ENCODE measurements around the gene SRPK1. TPM values are rescaled to one million over a fixed set of nuclear protein-coding genes. Genes with fewer than 3 reads are reported as not detected.
"Not testable (repeated sequence)": the region's sequence is repeated elsewhere in the genome, so short reads cannot be mapped to it uniquely, and the experiment has no call there.

SRPK1 gene
- total RNA-seq, 1 experiment from 2014 or later: 151 TPM

DNA sequence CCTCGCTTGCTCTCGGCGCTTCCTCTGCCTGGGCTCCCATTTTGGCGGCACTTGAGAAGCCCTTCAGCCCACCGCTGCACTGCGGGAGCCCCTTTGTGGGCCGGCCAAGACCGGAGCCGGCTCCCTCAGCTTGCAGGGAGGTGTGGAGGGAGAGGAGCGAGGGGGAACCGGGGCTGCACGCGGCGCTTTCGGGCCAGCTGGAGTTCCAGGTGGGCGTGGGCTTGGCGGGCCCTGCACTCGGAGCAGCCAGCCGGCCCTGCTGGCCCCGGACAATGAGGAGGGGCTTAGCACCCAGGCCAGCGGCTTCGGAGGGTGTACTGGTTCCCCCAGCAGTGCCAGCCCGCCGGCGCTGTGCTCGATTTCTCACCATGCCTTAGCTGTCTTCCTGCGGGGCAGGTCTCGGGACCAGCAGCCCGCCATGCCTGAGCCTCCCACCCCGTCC is 10.2 kb upstream of the SRPK1 start:
- DNase-seq (ENCODE audit: low read depth): no peak

DNA sequence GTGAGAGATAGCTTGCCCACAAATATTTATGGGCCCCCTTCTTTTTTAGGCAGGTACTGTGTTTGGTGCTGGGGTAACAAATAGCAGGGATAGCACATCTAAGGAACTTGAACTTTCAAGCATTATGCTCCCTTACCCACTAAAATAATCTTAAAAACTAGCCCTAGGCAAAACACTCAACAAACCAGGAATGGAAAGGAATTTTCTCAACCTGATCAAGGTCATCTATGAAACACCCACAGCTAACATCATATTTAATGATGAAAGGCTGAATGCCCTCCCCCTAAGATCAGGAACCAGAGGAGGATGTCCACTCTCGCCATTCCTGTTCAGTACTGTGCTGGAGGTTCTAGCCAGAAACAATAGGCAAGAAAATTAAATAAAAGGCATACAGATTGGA is 8.7 kb upstream of the SRPK1 start:
- DNase-seq (ENCODE audit: low read depth): no peak

DNA sequence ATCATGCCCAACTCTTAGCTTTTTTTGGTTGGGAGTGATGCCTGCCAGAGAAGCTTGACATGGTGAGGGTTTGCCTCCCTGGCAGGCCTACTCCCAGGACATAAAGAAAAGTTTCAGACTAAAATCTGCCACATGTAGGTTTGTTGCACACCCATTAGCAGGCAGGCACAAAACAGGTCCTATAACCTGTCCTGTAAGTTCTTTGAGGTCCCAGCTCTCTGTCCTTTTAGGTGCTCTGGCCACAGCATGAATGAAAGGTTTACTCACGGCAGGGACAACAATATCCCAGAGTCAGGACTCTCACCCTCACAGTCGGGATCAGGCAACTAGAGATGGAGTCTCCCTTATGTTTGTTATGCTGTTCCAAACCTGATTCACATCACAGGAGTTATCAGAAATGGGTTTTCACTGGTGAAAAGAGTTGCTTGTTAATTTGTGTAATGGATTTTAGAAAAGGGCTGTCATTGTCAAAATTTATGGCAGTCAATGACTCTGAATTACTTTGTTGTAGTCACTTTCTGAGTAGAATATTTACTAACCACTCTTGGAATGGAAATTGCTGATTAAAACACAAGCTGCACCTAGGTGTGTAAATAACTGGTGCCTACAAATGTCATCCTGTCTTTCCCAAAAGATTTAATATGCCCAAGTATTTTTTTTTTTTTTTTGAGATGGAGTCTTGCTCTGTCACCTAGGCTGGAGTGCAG is 5.8 kb upstream of the SRPK1 start:
- DNase-seq (ENCODE audit: low read depth): no peak

DNA sequence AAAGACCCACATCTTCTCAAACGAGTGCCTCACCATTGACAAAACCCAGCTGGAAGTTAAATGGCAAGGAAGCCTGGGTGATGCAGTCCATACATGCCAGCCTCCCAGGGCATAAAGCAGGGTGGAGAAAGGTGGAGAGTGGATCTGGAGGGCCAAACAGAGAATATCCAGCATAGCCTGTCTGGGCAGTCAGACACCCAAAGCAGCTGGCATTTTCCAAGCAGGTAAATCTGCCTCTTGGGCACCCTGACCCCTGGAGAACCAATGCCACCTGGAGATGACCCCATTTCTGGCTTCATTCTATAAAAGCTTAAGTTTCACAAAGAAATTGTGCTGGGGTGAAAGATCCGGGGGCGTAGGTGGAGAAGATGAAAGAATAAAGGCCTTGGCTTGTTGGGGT is 5.1 kb upstream of the SRPK1 start:
- DNase-seq (ENCODE audit: low read depth): no peak

DNA sequence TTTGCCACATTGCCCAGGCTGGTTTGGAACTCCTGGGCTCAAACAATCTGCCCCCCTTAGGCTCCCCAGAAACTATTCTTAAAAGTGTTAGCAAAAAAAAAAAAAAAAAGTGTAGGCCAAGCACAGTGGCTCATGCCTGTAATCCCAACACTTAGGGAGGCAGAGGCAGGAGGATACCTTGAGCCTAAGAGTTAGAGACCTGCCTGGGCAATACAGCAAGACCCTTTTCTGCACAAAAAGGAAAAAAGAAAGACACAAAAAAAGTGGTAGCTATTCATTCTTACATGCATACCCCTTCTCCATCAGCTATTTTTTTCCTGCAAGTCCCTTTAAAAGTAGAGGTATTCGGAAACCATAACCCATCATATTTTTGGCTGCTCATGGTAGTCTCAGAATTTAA is 3.2 kb upstream of the SRPK1 start:
- no peak for DNase-seq (ENCODE audit: low read depth)

DNA sequence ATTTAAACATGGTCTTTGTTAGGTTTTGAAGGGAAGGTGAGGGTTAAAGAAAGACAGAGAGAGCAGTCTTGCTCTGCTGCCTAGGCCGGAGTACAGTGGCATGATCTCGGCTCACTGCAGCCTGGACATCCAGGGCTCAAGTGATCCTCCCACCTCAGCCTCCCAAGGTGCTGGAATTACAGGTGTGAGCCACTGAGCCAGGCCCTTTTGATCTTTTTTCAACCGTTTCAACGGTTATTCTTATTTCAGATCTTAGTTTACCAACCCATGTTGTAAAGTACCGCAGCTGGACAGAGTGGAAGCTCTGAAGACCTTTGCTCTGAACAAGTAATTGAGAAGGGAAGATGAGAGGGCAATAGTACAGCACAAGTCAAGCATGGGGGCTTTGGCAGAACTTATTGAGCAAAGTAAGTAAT is 1.2 kb upstream of the SRPK1 start:
- DNase-seq (ENCODE audit: low read depth): no peak

GRCh38 chr6:35919827-35920751 is 809 bp downstream of the SRPK1 start:
- peak; percentile 80 for DNase-seq (ENCODE audit: low read depth)

GRCh38 chr6:35919085-35919826 is 1.6 kb downstream of the SRPK1 start:
- peak; percentile 19 for DNase-seq (ENCODE audit: low read depth)

DNA sequence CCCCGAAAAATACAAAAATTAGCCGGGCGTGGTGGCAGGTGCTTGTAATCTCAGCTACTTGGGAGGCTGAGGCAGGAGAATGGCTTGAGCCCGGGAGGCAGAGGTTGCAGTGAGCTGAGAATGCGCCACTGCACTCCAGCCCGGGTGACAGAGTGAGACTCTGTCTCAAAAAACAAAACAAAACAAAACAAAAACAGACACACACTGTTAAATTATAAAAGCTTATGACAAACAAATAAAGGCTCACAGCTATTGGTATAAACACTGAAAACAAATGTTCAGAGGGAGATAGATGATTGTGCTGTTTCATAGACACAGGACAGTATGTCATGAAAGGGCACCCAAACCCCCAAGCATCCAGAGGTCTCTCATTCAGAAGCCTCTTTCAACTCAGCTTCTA is 4.0 kb downstream of the SRPK1 start:
- not testable (repeated sequence) for DNase-seq (ENCODE audit: low read depth)

DNA sequence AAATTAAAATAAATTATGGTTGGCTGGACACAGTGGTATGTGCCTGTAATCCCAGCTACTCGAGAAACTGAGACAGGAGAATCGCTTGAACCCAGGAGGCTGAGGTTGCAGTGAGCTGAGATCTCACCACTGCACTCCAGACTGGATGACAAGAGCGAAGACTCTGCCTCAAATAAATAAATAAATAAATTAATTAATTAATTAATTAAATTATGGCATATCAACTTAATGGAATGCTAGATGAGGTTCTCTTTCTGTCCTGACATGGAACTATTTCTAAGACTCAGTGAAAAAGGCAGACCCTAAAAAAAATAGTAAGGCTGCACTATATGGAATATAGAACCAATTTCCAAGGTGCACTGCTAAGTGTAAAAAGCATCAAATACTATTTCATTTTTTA is 4.8 kb downstream of the SRPK1 start:
- DNase-seq (ENCODE audit: low read depth): no peak

DNA sequence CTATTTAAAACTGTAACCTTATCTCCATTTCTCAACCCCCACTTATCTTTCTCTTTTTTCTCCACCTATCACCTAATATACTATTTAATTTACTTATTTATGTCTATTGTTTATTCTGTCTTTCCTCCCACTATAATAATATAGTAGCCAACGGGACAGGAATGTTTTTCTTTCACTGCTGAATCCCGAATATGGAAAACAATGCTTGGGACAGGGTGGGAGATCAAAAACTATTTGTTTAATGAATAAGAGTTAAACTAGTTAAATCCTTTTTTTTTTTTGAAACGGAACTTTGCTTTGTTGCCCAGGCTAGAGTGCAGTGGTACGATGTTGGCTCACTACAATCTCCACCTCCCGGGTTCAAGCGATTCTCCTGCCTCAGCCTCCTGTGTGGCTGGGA is 6.4 kb downstream of the SRPK1 start:
- DNase-seq (ENCODE audit: low read depth): no peak

DNA sequence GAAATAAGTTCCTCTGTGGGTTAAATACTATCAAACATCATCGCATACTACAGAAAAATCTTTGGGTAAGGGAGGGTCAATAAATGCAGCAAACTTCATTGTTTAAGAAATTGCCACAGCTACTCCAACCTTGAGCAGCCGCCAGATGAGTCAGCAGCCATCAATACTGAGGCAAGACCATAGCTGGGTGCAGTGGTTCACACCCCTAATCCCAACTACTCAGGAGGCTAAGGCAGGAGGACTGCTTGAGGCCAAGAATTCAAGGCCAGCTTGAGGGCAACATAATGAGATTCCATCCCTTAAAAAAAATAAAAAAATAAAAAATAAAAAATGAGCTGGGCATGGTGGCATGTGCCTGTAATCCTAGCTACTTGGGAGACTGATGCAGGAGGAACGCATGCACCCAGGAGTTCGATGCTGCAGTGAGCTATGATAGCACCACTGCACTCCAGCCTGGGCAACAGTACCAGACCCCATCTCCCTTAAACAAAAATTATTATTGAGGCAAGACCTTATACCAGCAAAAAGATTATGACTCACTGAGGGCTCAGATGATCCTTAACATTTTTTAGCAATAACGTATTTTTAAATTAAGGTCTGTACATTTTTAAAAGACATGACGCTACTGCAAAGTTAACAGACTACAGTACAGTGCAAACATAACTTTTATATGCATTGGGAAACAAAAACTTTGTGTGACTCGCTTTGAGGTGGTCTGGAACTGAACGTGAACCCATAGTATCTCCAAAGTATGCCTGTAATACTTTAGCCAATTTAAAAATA is 8.8 kb downstream of the SRPK1 start:
- DNase-seq (ENCODE audit: low read depth): no peak

GRCh38 chr6:35909571-35909970 is 11.3 kb downstream of the SRPK1 start:
- DNase-seq (ENCODE audit: low read depth): not testable (repeated sequence)

GRCh38 chr6:35908753-35909401 is 12.0 kb downstream of the SRPK1 start:
- DNase-seq (ENCODE audit: low read depth): not testable (repeated sequence)

GRCh38 chr6:35907750-35908149 is 13.1 kb downstream of the SRPK1 start:
- DNase-seq (ENCODE audit: low read depth): no peak

- DNase-seq (ENCODE audit: low read depth): no peak
Observed at GRCh38 chr6:35906499-35906846, 14.4 kb downstream of the SRPK1 start.

- DNase-seq (ENCODE audit: low read depth): no peak
Observed at GRCh38 chr6:35905841-35906498, 14.9 kb downstream of the SRPK1 start.

GRCh38 chr6:35905141-35905785 is 15.6 kb downstream of the SRPK1 start:
- DNase-seq (ENCODE audit: low read depth): no peak

DNA sequence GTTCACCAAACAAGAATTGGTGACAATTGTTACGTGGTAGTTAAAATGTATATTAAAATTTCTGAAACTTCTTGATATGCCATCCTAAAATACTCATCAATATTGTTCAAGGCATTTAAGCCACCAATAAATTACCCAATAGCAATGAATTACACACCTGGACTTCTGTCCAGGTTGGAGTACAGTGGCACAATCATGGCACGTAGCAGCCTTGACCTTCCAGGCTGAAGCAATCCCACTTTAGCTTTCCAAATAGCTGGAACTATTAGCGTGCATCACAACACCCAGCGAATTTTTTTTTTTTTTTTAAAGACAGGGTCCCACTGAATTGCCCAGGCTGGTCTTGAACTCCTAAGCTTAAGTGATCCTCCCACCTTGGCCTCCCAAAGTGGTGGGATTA is 17.2 kb downstream of the SRPK1 start:
- DNase-seq (ENCODE audit: low read depth): no peak

DNA sequence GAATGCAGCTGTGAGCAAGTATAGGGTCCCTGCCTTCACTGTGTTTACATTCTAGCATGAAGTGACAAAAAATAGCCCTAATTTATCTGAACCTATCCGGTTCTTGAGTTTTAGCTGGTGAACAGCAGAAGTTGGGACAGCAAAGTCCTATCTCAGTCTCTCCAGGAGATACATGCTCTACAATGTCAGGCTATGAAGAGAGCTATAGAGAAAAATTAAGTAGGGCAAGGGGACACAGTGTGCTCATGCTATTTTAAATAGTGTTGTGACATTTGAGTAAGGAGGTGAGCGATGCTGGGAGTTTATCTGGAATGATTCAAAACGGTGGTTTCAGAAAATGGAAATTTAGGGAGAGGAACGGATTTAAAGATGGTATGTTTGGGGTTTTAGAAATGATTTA is 20.4 kb downstream of the SRPK1 start:
- no peak for DNase-seq (ENCODE audit: low read depth)
